ENCODE results near the gene PLBD1.

The PLBD1 gene, protein sequence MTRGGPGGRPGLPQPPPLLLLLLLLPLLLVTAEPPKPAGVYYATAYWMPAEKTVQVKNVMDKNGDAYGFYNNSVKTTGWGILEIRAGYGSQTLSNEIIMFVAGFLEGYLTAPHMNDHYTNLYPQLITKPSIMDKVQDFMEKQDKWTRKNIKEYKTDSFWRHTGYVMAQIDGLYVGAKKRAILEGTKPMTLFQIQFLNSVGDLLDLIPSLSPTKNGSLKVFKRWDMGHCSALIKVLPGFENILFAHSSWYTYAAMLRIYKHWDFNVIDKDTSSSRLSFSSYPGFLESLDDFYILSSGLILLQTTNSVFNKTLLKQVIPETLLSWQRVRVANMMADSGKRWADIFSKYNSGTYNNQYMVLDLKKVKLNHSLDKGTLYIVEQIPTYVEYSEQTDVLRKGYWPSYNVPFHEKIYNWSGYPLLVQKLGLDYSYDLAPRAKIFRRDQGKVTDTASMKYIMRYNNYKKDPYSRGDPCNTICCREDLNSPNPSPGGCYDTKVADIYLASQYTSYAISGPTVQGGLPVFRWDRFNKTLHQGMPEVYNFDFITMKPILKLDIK

DNA sequence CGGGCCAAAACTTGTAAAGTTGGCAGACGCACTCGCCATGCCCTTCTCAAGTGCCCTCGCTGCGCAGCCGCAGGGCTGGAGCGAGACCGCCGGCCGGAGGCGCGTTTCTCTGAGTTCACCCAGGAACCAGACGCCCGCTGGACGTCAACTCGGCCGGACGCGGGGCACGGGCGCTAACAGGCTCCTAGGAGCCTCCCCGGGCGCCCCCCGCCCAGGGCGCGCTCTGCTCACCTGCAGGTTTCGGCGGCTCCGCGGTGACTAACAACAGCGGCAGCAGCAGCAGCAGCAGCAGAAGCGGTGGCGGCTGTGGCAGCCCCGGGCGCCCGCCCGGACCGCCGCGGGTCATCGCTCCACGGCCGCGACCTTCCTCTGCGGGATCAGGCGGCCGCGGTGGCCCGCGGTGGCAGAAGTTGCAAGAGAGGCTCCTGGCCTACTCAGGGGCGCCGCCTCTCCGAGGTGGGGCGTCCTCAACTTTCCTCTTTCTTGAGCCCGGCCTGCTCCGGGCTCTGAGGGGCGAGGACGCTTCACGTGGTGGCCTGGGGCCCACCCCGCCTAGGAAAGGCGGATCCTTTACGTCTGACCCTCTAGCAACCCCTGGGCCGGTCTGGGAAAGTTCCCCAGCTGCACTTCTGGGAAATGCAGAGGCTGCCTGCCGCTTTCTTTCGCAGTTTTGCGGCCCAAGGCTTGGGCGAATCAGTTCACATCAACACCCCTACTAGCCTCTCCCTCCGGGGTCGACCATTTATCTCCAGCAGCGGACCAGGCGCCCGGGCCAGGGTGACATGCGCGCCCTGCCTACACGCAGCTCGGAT is at the start of gene PLBD1:
Gene PLBD1 (minus strand): TSS at position 533 of the 812 bp plus-strand sequence. CDS start 187 bp downstream, at position 346.
- DNase-seq (ENCODE audit: low spot score): peak; percentile 82

DNA sequence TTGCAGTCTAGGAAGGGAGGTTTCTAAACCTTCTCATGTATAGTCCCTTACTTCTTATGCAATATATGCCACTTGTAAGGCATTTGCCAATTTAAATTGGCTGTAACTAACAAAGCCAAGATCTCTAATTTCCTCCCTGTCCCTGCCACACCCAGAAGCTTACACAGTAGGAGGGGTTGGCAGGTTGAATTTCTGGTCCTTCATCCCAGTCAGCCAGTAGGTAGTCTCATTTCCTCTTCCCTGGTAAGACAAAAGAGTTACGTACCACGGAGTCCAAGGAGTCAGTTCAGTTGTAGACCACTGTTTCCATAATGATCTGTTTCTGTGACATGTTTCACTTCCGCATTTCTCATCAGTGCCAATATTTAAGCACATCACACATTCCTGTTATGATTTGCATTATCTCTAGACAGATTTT is 47.0 kb upstream of the PLBD1 start:
- no peak for DNase-seq (ENCODE audit: low spot score)

DNA sequence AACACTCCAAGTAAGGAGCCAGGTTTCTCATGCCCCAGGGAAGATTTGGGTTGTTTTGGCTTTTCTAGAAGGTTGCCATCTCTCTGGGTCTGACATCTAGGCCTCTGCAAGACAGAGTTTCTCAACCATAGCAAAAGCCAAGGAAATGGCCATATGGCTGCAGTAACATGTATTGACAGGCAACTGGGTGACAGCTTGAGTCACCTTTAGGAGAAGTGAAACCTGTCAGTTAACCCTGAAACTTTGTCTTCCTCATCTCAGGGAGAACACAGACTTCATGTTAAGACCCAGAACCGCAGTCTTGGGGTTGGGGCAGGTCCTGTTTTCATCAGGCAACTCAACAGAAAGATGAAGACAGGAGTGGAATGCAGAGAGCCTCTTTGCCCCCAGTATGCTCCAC is 46.0 kb upstream of the PLBD1 start:
- no peak for DNase-seq (ENCODE audit: low spot score)

DNA sequence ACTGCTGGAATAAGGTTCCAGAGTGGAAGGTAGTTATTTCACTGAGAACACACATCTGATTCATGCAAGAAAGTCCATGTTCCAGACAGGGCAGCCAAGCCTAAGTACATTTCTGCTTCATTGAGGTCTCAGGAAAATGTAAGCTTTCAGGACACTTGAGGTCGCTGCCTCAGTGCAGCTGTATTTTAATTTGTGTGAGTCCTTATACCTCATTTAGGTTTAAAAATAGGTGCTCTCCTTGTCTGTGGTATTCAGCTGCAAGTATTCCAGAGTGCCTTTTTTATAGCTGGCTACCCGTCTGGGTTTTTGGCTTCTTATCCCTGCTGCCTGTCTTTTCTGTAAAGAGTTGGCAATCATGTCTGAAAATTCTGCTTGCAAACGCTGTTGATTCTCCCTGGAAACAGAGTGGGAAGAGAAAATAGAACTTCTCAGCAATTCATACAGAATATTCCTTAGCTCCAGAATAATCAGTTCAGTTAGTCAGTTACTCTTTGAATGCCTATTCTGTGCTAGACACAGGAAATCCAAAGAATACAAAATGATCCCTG is 45.3 kb upstream of the PLBD1 start:
- DNase-seq (ENCODE audit: low spot score): no peak

DNA sequence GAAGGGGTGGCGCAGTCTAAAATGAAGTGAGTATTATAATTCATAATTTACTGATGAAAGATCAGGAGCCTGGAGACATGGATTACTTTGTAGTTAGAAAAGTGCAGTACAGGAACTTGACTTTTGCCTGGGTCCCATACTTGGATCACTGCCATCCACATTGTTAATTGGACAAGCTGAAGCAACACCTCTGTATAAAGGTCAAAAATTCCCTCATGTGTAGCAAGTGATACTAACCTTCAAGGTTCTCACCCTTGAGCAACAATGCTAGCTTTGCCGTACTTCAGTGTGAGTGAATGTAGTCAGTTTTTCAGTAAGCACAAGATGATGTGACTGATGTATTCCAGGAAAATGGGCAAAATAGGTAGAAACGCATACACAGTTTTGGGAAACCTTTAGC is 44.6 kb upstream of the PLBD1 start:
- no peak for DNase-seq (ENCODE audit: low spot score)

DNA sequence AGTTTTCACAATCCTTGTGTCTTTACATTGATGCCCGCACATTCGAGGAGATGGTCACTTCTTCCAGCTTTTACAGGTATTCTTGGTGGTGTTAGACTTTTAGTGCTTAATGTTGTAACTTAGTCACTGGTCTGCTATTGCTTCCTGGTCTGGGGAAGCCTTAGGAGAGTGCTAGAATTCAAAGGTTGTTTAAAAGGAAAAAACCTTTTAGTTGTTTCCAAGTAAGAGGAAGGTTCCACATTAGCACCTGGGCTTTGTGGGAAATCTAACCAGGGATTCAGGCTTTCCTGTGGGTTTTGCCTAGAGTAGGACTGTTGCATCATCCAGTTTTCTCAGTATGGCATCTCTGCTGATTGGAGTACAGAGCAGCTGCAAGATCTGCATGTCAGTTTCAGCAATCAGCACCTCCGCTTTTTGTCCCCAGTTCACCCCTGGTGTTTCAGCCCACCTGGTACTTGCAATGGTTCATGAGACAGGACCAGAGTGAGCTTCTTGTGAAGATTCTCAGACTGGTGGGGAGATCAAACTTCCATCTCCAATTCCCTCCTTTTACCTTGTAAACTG is 44.0 kb upstream of the PLBD1 start:
- DNase-seq (ENCODE audit: low spot score): no peak

DNA sequence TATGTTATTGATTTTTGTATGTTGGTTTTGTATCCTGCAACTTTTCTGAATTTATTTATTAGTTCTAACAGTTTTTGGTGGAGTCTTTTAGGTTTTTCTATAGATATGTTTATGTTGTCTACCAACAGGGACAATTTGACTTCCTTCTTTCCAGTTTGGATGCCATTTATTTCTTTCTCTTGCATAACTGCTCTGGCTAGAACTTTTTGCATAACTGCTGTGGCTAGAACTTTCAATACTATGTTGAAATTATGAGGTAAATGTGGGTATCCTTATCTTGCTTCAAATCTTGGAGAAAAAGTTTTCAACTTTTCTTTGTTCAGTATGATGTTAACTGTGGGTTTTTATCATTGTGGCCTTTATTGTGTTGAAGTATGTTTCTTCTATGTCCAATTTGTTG is 39.9 kb upstream of the PLBD1 start:
- no peak for DNase-seq (ENCODE audit: low spot score)

DNA sequence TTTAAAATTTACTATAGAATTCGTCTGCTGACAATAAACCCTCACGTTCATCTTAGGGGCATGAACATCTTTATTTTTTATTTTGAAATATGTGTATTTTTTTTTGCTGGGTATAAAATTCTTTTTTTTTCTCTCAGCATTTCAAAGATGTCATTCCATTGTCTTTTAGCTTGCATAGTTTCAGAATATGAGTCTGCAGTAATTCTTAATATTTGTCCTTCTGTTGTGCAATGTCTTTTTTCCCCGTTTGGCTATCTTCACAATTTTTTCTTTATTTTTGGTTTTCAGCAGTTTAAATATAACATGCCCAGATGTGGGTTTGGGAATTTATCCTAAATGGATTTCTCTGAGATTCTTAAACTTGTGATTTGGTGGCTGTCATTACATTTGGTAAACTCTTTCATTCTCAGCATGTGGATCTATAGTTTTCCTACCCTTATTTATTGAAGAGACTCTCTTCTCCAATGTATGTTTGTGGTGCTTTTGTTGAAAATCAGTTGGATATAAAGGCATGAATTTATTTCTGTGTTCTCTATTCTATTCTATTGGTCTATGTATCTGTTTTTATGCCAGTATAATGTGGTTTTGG is 37.8 kb upstream of the PLBD1 start:
- DNase-seq (ENCODE audit: low spot score): no peak

DNA sequence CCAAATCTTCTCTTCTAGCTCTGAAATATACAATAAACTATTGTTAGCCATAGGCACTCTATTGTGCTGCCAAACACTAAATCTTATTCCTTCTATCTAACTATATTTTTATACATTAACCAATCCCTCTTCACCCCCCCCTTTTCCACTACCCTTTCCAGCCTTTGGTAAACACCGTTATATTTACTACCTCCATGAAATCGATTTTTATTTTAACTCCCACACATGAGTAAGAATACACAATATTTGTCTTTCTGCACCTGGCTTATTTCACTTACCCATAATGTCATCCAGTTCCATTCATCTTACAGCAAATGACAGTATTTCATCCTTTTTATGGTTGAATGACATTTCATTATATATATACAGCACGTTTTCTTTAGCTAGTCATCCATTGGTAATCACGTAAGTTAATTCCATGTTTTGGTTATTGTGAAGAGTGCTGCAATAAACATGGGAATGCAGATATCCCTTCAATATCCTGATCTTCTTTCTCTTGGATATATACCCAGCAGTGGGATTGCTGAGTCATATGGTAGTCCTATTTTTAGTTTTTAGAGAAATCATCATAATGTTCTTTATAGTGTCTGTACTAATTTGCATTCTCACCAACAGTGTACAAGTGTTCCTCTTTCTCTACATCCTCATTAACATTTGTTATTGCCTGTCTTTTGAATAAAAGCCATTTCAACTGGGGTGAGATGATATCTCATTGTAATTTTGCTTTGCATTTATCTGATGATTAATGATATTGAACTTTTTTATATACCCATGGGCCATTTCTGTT is 34.2 kb upstream of the PLBD1 start:
- DNase-seq (ENCODE audit: low spot score): no peak

DNA sequence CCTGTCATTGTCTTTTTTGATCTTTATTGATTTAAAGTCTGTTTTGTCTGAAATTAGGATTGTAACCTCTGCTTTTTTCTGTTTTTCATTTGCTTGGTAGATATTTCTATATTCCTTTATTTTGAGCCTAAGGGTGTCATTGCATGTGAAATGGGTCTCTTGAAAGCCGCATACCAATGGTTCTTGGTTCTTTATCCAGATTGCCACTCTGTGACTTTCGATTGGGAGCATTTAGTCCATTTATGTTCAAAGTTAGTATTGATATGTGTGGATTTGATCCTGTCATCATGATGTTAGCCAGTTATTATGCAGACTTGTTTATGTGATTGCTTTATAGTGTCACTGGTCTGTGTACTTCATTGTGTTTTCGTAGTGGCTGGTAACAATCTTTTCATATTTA is 29.8 kb upstream of the PLBD1 start:
- no peak for DNase-seq (ENCODE audit: low spot score)

DNA sequence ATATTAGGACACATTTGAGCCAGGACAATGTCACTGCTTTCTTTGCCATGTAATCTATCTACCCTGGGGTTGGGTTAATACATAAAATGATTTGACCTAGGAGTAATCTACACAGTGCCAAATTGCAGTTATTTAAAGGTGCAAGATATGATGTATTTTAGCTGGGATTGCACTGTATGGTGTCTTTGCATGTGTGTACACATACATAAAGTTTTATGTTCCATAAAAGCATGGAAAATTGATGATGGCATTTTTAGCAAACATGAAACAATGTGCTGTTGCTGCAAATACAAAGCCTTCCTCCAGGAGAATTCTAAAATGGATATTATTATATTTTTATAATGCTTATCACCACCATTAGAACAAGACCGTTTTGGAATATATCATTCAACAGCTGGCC is 24.0 kb upstream of the PLBD1 start:
- DNase-seq (ENCODE audit: low spot score): no peak

DNA sequence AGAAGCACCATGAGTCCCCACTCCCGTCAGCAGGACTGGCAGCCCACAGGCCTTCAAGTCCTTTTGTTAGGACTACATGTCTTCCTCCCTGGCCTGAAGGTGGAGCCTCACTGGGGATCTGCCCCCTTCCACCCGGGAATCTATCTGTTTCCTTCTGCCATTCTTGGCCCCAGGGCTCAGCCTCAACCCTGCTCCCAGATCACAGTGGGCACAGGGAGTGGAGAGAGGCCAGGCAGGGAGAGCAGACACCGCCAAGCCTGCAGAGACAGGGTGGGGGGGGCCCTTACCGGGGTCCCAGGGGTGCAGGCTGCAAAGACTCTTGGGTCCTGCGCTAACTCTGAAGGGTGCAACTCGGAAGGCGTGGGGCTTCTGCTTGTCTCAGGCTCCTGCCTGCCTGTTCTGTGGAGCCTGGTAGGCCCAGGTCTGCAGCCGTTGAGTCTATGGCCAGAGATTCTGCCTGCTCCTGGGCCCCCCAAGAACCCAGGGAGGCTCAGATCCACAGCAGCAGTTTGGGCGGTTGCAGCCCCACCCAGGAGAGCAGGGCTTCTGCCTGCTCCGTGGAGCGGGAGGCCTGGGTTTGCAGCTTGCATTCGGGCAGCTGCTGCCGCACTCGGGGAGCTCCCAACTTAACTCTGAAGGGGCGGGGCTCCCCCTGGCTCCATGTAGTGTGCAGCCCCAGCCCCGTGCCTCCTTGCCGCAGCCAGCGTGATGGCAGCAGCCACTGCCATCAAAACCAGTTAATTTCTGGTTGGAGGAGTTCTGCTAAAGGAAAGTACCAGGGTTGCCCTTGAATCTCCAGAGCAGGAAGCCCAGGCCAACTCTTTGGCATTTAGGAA is 21.7 kb upstream of the PLBD1 start:
- no peak for DNase-seq (ENCODE audit: low spot score)

DNA sequence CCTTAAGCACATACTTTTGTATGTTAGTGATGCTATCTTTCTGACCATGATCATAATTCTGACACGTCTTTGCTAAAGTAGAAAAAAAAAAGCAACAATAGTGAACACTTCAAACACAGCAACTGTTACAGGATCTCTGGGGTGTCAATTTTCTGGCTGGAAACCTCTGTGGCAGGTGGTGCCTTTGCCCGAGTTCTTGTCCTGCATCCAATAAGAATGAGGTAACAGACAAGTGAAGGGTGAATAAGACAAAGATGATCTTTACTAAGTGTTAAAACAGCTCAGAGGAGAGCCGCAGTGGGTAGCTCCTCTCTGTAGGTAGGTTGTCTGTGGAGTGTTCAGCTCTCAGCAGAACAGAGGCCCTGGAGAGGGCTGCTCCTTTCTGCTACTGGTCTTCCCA is 20.9 kb upstream of the PLBD1 start:
- DNase-seq (ENCODE audit: low spot score): no peak

DNA sequence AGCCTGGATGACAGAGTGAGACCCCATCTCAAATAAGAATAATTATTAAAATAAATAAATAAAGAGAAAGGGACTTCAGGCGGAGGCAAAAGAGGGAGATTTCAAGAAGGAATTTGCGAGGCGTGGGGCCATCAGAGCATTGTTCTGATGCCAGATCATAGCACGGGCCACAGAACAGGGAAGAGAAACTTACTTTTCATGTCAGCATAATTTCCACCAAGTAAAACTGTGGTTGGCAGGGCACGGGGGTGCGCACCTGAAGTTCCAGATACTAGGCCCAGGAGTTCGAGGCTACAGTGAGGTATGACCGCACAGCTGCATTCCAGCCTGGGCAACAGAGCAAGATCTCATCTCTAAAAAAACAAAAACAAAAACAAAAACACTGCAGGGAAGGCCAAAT is 11.0 kb upstream of the PLBD1 start:
- DNase-seq (ENCODE audit: low spot score): no peak

DNA sequence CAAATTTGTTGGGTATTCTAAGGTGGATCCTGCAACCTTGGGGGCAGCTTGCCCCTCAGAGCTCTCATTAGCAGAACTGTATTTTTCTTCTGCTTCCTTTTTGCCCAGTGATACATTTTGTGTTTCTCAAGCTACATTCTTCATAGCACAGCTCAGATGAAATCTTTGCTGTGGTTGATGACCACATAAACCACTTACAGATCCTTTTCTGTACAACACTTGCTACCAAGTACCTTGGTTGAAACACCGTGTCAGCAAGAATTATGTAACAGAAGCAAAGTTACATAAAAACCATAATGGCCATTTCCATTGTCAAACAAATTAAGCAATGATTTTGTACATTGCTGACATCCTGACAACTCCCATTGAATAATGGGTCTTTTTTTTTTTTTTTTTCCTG is 9.7 kb upstream of the PLBD1 start:
- no peak for DNase-seq (ENCODE audit: low spot score)

DNA sequence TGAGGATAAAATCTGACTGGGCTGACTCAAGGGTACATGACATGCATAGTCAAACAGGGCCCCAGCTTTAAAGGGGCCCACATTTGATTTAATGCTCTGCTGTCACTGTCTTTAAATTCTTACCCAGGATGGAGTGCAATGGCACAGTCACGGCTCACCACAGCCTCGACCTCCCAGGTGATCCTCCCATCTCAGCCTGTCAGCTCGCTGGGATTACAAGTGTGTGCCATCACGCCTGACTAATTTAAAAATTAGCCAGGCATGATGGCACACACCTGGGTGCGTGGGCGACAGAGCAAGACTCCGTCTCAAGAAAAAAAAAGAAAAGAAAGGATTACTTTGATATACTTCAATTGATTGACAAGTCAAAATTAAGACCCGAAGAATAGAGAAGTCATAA is 9.2 kb upstream of the PLBD1 start:
- no peak for DNase-seq (ENCODE audit: low spot score)

DNA sequence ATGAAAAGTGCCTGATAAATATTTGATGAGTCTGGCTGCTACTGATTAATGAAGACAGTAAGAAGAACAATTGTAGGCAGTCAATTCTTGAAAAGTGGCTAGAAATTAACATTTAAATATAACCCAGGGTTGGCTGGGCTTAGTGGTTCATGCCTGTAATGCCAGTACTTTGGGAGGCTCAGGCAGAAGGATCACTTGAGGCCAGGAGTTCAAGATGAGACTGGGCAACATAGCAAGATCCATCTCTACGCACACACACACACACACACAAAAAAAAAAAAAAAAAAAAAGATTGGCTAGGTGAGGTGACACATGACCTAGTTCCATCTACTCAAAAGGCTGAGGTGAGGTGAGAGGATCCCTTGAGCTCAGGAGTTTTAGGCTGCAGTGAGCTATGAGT is 7.9 kb upstream of the PLBD1 start:
- no peak for DNase-seq (ENCODE audit: low spot score)

DNA sequence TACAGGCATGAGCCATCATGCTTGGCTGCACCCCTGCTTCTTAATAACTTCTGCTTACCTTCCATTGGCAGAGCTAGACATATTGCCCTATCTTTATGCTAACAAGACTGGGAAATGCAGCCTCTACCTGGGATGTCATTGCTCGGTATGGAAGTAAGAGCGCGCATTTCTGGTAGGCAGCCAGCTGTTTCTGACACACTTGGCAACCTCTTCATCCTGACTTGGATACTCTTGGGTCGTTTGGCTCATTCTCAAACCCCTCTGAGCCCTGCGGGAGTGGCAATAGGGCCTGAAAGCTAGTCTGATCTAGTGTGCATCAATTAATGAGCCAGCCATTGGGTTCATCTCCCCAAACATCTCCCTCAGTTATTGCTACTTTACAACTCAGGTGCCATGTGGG is 5.4 kb upstream of the PLBD1 start:
- DNase-seq (ENCODE audit: low spot score): no peak

DNA sequence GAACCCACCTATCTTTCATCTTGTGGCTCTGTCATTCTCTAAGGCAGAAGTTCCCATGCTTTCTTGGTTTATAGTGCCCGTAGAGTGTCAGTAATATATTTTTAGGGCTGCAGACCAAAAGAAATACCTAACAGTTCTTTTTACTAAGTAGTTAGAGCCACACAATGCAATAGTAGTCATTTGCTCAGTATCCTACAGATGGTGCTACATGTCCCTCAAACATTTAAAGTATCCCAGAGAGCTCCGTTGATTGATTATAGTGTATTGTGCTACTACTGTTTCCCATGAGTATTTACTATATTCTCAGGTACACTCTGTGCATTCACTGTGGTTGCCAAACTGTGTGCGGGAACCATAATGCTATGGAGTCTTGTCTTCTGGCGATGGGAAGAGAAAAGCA is 4.7 kb upstream of the PLBD1 start:
- DNase-seq (ENCODE audit: low spot score): no peak

DNA sequence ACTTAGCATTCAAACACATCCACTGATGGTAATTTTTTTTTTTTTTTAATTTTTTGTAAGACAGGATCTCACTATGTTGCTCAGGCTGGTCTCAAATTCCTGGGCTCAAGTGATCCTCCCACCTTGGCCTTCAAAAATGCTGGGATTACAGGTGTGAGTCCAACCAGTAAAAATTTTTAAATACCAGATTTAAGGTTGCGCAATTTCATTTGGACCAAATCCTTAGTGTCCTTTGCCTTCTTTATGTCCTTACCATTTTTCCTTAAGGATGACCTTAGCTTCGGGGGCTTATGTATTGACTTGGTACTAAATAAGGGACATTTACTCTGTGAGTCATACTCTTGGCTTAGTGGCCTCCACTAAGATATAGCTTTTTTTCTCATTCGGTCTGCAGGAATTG is 4.1 kb upstream of the PLBD1 start:
- DNase-seq (ENCODE audit: low spot score): no peak

Data from ecto neural progenitor cell (in vitro differentiated cells).